CD4-positive, alpha-beta T cell (primary cell): ENCODE results near the gene RPEL1. TPM values are rescaled to one million over a fixed set of nuclear protein-coding genes. Genes with fewer than 3 reads are reported as not detected.
"Not testable (repeated sequence)": the region's sequence is repeated elsewhere in the genome, so short reads cannot be mapped to it uniquely, and the experiment has no call there.

Source experiments
- ATAC-seq: fragments of 200-7000 bp; cut with Tn5 transposase; one replicate; pipeline ENCODE4 v1.10.0; 2022; ENCODE audit warnings: mild to moderate bottlenecking; ENCODE audit not compliant: poor library complexity
- CTCF ChIA-PET: fragments of 350-600 bp; sonication (Branson Sonifier 250); formaldehyde crosslinking; loops from one replicate; lab custom pipeline; 2021; ENCODE audit warnings: antibody characterized with exemption, inconsistent platforms; lab: Charles Lee
- POLR2A ChIA-PET: fragments of 350-600 bp; sonication (Branson Sonifier 250); formaldehyde crosslinking; loops from one replicate; lab custom pipeline; 2021; ENCODE audit warnings: antibody characterized with exemption, inconsistent platforms; lab: Charles Lee
- DNase-seq, 14 experiments: peaks; one replicate each; pipeline ENCODE4 v3.0.0-alpha.2; 2013 to 2020; ENCODE audit warnings: mixed read lengths in 2 of 14
- H3K27ac ChIP-seq, 2 donors: one replicate each; pipeline versions ENCODE4 v1.5.1 to v1.7.0; 2013; ENCODE audit warnings: low read length in 2 of 2, low read depth in 1 of 2, mild to moderate bottlenecking in 1 of 2
- H3K27me3 ChIP-seq, 2 experiments: 1 replicate in 1 of 2; 2 replicates in 1 of 2; pipeline versions ENCODE4 v1.6.1 to v1.7.0; 2013; ENCODE audit warnings: low read length in 2 of 2, control low read depth in 1 of 2, mild to moderate bottlenecking in 1 of 2, moderate library complexity in 1 of 2; ENCODE audit not compliant: insufficient read depth in 2 of 2, control insufficient read depth in 1 of 2
- H3K36me3 ChIP-seq: one replicate; pipeline ENCODE4 v1.6.1; 2013; ENCODE audit warnings: low read length, control low read depth; ENCODE audit not compliant: insufficient read depth
- H3K4me1 ChIP-seq: one replicate; pipeline ENCODE4 v1.6.1; 2013; ENCODE audit warnings: low read length, control low read depth; ENCODE audit not compliant: insufficient read depth
- H3K4me3 ChIP-seq: one replicate; pipeline ENCODE4 v1.5.1; 2013; ENCODE audit warnings: mild to moderate bottlenecking, low read length, moderate library complexity
- H3K9me3 ChIP-seq, 2 experiments: 1 replicate in 1 of 2; 2 replicates in 1 of 2; pipeline versions ENCODE4 v1.6.1 to v1.7.0; 2013; ENCODE audit warnings: low read length in 2 of 2, mild to moderate bottlenecking in 2 of 2, control low read depth in 1 of 2, moderate library complexity in 1 of 2; ENCODE audit not compliant: control insufficient read depth in 1 of 2, insufficient read depth in 1 of 2
- H3K27ac Mint-ChIP-seq: one replicate; pipeline ENCODE4 v1.8.0; 2020; ENCODE audit warnings: mixed read lengths
- H3K27me3 Mint-ChIP-seq: one replicate; pipeline ENCODE4 v1.8.0; 2021; ENCODE audit warnings: mixed read lengths
- H3K36me3 Mint-ChIP-seq: one replicate; pipeline ENCODE4 v1.8.0; 2021; ENCODE audit warnings: low read depth, mixed read lengths
- H3K4me1 Mint-ChIP-seq: one replicate; pipeline ENCODE4 v1.8.0; 2021; ENCODE audit warnings: low read depth, mixed read lengths
- H3K4me3 Mint-ChIP-seq: one replicate; pipeline ENCODE4 v1.8.0; 2020; ENCODE audit warnings: mild to moderate bottlenecking, mixed read lengths
- H3K9me3 Mint-ChIP-seq: one replicate; pipeline ENCODE4 v1.8.0; 2020; ENCODE audit warnings: mixed read lengths
- intact Hi-C, 2 experiments: fragments of 100-400 bp; cut with DNase I in 1 of 2; cut with micrococcal nuclease in 1 of 2; formaldehyde crosslinking; loops; one replicate each; pipeline versions ENCODE4 v1.15.1 to v1.9.0; 2023 to 2025; cut with DNase I, micrococcal nuclease
- polyA plus RNA-seq, 2 donors: library from polyadenylated mRNA; unstranded; fragments of 120-200 nt; gene quantifications; one replicate each; pipeline ENCODE4 v1.2.1, GENCODE V29; 2013
- total RNA-seq, 174 experiments: library from RNA in 2 of 174; stranded (reverse) in 2 of 174; gene quantifications; one replicate each; pipeline ENCODE4 v1.2.3 and lab custom pipeline; 2021 to 2026
- TF ChIP-seq, protein P1 (sequence below): fragments of 200-600 bp; IDR thresholded peaks from one replicate; pipeline ENCODE4 v1.8.0; 2022; ENCODE audit warnings: antibody characterized with exemption, mild to moderate bottlenecking

The RPEL1 gene
- total RNA-seq (not detected), total RNA-seq (lab: John Stamatoyannopoulos, UW) (0 to 0.52 (median 0.12) reads per million in 172 experiments)
- not detected for polyA plus RNA-seq (2013, experiment 1 of 2)
- 0.14 TPM for polyA plus RNA-seq (2013, experiment 2 of 2)

DNA sequence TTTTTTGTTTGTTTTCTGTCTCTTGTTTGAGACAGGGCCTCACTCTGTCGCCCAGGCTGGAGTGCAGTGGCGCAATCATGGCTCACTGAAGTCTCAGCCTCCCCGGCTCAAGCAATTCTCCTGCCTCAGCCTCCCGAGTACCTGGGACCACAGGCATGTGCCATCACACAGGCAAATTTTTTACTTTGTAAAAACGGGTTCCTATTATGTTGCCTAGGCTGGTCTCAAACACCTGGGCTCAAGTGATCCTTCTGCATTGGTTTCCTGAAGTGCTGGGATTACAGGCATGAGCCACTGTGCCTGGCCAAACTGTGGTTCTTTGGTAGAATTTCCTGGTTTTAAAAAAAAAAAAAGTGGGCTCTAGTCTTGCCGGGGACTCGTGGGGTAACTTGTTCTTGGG is at the start of gene RPEL1:
Gene RPEL1, plus strand, starts transcription at position 301 of the 400 bp plus-strand sequence. CDS start 110 bp downstream, outside the sequence.
- H3K4me3 Mint-ChIP-seq, POLR2A ChIA-PET, CTCF ChIA-PET: not testable (repeated sequence)

DNA sequence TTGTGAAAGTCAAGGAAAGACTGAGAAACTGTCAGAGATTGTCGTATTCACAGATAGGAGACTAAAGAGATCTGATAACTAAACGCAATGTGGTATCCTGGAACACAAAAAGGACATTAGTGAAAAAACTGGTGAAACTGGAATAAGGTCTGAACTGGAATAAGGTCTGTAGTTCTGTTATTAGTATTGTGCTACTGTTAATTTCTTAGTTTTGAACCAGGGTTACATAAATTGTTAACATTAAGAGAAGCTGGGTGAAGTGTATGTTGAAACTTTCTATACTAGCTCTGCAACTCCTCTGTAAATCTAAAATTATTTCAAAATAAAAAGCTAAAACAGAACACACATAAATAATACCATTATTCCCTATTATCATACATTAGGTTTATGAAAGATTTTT is 49.2 kb upstream of the RPEL1 start:
- CTCF ChIA-PET = interaction anchor here (0.6 kb wide), 2 partner anchors 11 to 1351 kb away, joined by 3 read pairs; no protein-coding TSS in a partner anchor
- peaks cover 17% of the 10 kb centered on the region for H3K36me3 Mint-ChIP-seq
- H3K27me3 ChIP-seq = no peaks in the 10 kb centered on the region

More for the DNA sequence above, at the start of gene RPEL1:
- intact Hi-C loops = loop anchor here in 1 of 2 experiments (10.0 kb wide), 1 partner anchor 171 kb away; no protein-coding TSS in a partner anchor
- H3K4me1 ChIP-seq, H3K27ac ChIP-seq, H3K27ac Mint-ChIP-seq, H3K27me3 Mint-ChIP-seq, DNase-seq, H3K4me3 ChIP-seq, H3K36me3 ChIP-seq, H3K4me1 Mint-ChIP-seq, H3K27me3 ChIP-seq, H3K36me3 Mint-ChIP-seq, ATAC-seq, H3K9me3 ChIP-seq, H3K9me3 Mint-ChIP-seq: not testable (repeated sequence)

DNA sequence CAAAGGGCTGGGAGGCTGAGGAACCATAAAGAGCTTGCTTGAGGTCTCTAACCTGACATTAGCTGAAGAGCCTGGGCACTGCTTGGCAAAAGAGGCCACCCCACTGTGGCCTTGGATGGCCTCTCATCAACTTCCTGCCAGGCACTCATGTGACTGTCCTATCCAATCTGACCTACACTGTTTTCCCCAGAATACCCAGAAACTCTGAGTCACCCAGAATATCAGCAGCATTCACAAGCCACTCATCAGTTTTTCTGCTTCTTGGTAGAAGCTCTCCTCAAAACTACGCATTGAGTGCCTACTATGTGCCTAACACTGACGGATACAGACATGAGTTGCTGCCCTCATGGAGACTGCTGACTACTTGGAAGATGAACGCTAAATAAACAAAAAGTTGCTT is 48.5 kb upstream of the RPEL1 start:
- H3K4me3 Mint-ChIP-seq = no peak overlapping the region

More for the DNA sequence above, 49.2 kb upstream of the RPEL1 start:
- Histone ChIP-seq H3K36me3 (no peaks in the 10 kb centered on the region), H3K4me1 (peaks cover 9% of the 10 kb centered on the region), H3K9me3 (no peaks in the 10 kb centered on the region), H3K27ac (no peak overlapping the region), H3K4me3 (no peak overlapping the region)
- H3K9me3 Mint-ChIP-seq = no peaks in the 10 kb centered on the region
- no peaks in the 10 kb centered on the region for H3K27me3 Mint-ChIP-seq
- POLR2A ChIA-PET = no interaction called here
- peak overlapping the region; percentile 39 for H3K4me3 Mint-ChIP-seq
- H3K4me1 Mint-ChIP-seq = peaks cover 23% of the 10 kb centered on the region
- ATAC-seq = no peak
- H3K27ac Mint-ChIP-seq = no peak overlapping the region
- intact Hi-C loops = loop anchor here in 1 of 2 experiments (10.0 kb wide), 3 partner anchors 452 to 1842 kb away; partner anchors contain the start of genes BTRC, SFR1 and WBP1L
- DNase-seq = no peak
- TF ChIP-seq, protein P1, sequence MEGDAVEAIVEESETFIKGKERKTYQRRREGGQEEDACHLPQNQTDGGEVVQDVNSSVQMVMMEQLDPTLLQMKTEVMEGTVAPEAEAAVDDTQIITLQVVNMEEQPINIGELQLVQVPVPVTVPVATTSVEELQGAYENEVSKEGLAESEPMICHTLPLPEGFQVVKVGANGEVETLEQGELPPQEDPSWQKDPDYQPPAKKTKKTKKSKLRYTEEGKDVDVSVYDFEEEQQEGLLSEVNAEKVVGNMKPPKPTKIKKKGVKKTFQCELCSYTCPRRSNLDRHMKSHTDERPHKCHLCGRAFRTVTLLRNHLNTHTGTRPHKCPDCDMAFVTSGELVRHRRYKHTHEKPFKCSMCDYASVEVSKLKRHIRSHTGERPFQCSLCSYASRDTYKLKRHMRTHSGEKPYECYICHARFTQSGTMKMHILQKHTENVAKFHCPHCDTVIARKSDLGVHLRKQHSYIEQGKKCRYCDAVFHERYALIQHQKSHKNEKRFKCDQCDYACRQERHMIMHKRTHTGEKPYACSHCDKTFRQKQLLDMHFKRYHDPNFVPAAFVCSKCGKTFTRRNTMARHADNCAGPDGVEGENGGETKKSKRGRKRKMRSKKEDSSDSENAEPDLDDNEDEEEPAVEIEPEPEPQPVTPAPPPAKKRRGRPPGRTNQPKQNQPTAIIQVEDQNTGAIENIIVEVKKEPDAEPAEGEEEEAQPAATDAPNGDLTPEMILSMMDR = no peak

More for the DNA sequence above, 48.5 kb upstream of the RPEL1 start:
- TF ChIP-seq, protein P1 = no peak
- peak in 2 of 14 experiments; percentile 53 to 62 for DNase-seq
- no peaks in the 10 kb centered on the region for H3K36me3 ChIP-seq
- no peaks in the 10 kb centered on the region for H3K27me3 ChIP-seq
- peaks cover 6% of the 10 kb centered on the region for H3K4me1 ChIP-seq
- Mint-ChIP-seq H3K36me3 (peaks cover 11% of the 10 kb centered on the region), H3K27ac (no peak overlapping the region), H3K4me1 (peaks cover 16% of the 10 kb centered on the region), H3K27me3 (no peaks in the 10 kb centered on the region), H3K9me3 (no peaks in the 10 kb centered on the region)
- no peak for ATAC-seq
- H3K9me3 ChIP-seq = no peaks in the 10 kb centered on the region
- POLR2A ChIA-PET = no interaction called here
- no peak overlapping the region for H3K27ac ChIP-seq
- intact Hi-C loops = loop anchor here in 1 of 2 experiments (10.0 kb wide), 3 partner anchors 452 to 1842 kb away; partner anchors contain the start of genes BTRC, SFR1 and WBP1L
- no peak overlapping the region for H3K4me3 ChIP-seq
- CTCF ChIA-PET = no interaction called here
